HCT116 (cell line): Measurements from ENCODE around the gene RRAGB. TPM values are rescaled to one million over a fixed set of nuclear protein-coding genes. Genes with fewer than 3 reads are reported as not detected.
"Not testable (repeated sequence)": the region's sequence is repeated elsewhere in the genome, so short reads cannot be mapped to it uniquely, and the experiment has no call there.

Source experiments
- ATAC-seq: fragments of 200-7000 bp; cut with Tn5 transposase; 2 replicates; pipeline ENCODE4 v1.9.1; 2020; ENCODE audit warnings: mild to moderate bottlenecking, moderate library complexity
- BruUV-seq: library from RNA; stranded (reverse); fragments of 400-500 nt; replicated peaks from 2 replicates; lab custom pipeline; 2021; lab: Mats Ljungman, UMichigan
- CTCF ChIA-PET: fragments of 300-600 bp; sonication (Branson Sonifier 250); formaldehyde crosslinking; loops from one replicate; lab custom pipeline; 2021; ENCODE audit warnings: antibody characterized with exemption; lab: Charles Lee
- POLR2A ChIA-PET: fragments of 300-600, 350-600 bp; sonication (Branson Sonifier 250); formaldehyde crosslinking; loops from one replicate; lab custom pipeline; 2021; ENCODE audit warnings: antibody characterized with exemption; lab: Charles Lee
- RAD21 ChIA-PET, 2 experiments: fragments of 300-600 bp; sonication (Branson Sonifier 250); formaldehyde crosslinking; loops; one replicate each; lab custom pipeline; 2023; ENCODE audit warnings: low total read pairs in 2 of 2; ENCODE audit not compliant: uncharacterized antibody in 2 of 2, unreplicated experiment in 2 of 2, low non-redundant PET in 1 of 2; lab: Charles Lee
- DNase-seq: peaks from one replicate; pipeline ENCODE4 v3.0.0-alpha.2; 2010; ENCODE audit warnings: low read depth, low spot score
- H2AFZ ChIP-seq: fragments of 200-600 bp; shearing (Covaris generic), sonication (generic); 2 replicates; pipeline ENCODE4 v1.6.1; 2017; ENCODE audit warnings: low read depth, mixed run types, mixed read lengths, antibody characterized with exemption, low read length; ENCODE audit not compliant: poor library complexity, severe bottlenecking
- H3K27ac ChIP-seq: 2 replicates; pipeline ENCODE4 v1.5.1; 2012; ENCODE audit warnings: low read depth, low read length
- H3K27me3 ChIP-seq: fragments of 200-600 bp; sonication (generic); 2 replicates; pipeline ENCODE4 v1.6.1; 2016; ENCODE audit warnings: mixed run types, low read length, mixed read lengths; ENCODE audit not compliant: insufficient read depth
- H3K36me3 ChIP-seq, 2 experiments: fragments of 200-500 bp in 1 of 2; fragments of 200-600 bp in 1 of 2; sonication (Bioruptor generic) in 1 of 2; sonication (generic) in 1 of 2; 2 replicates each; pipeline versions ENCODE4 v1.5.1 to v1.6.1; 2014 to 2016; ENCODE audit warnings: low read length in 2 of 2, inconsistent platforms in 1 of 2, mixed read lengths in 1 of 2, mixed run types in 1 of 2; ENCODE audit not compliant: insufficient read depth in 2 of 2, control insufficient read depth in 1 of 2
- H3K4me1 ChIP-seq, 2 experiments: fragments of 200-600 bp in 1 of 2; sonication (generic) in 1 of 2; 2 replicates each; pipeline versions ENCODE4 v1.5.1 to v1.6.1; 2012 to 2017; ENCODE audit warnings: low read length in 2 of 2, inconsistent platforms in 1 of 2, mild to moderate bottlenecking in 1 of 2, mixed read lengths in 1 of 2, mixed run types in 1 of 2, moderate library complexity in 1 of 2; ENCODE audit not compliant: insufficient read depth in 2 of 2, control insufficient read depth in 1 of 2
- H3K4me2 ChIP-seq: fragments of 200-600 bp; sonication (generic); 2 replicates; pipeline ENCODE4 v1.6.1; 2017; ENCODE audit warnings: mixed run types, low read length, mixed read lengths
- H3K4me3 ChIP-seq, 2 experiments: fragments of 200-600 bp in 1 of 2; sonication (generic) in 1 of 2; replicated peaks in 1 of 2; 2 replicates each; pipeline ENCODE4 v1.5.1; 2011 to 2016; ENCODE audit warnings: low read length in 2 of 2, control low read depth in 1 of 2, low read depth in 1 of 2, mild to moderate bottlenecking in 1 of 2, mixed read lengths in 1 of 2, mixed run types in 1 of 2
- H3K79me2 ChIP-seq: fragments of 200-600 bp; sonication (generic); 2 replicates; pipeline ENCODE4 v1.6.1; 2017; ENCODE audit warnings: mild to moderate bottlenecking, mixed run types, low read length, moderate library complexity, mixed read lengths; ENCODE audit not compliant: insufficient read depth
- H3K9ac ChIP-seq: fragments of 200-600 bp; sonication (generic); 2 replicates; pipeline ENCODE4 v1.6.1; 2016; ENCODE audit warnings: low read length, mixed read lengths
- H3K9me2 ChIP-seq: fragments of 200-600 bp; sonication (generic), shearing (Covaris generic); 2 replicates; pipeline ENCODE4 v1.6.1; 2017; ENCODE audit warnings: mixed run types, mild to moderate bottlenecking, moderate library complexity; ENCODE audit not compliant: insufficient read depth
- H3K9me3 ChIP-seq, 2 experiments: fragments of 200-500 bp in 1 of 2; fragments of 200-600 bp in 1 of 2; sonication (Bioruptor generic) in 1 of 2; sonication (generic) in 1 of 2; 2 replicates each; pipeline ENCODE4 v1.6.1; 2014 to 2017; ENCODE audit warnings: low read length in 2 of 2, mixed read lengths in 2 of 2, inconsistent platforms in 1 of 2, low read depth in 1 of 2, mild to moderate bottlenecking in 1 of 2, mixed run types in 1 of 2, moderate library complexity in 1 of 2; ENCODE audit not compliant: control insufficient read depth in 1 of 2, insufficient read depth in 1 of 2
- H4K20me1 ChIP-seq: fragments of 200-600 bp; sonication (generic), shearing (Covaris generic); 2 replicates; pipeline ENCODE4 v1.6.1; 2017; ENCODE audit warnings: mixed run types, mild to moderate bottlenecking, moderate library complexity; ENCODE audit not compliant: insufficient read depth
- EZH2phosphoT487 ChIP-seq: fragments of 200-600 bp; IDR thresholded peaks from 2 replicates; pipeline ENCODE4 v1.6.1; 2018; ENCODE audit warnings: antibody characterized with exemption, borderline replicate concordance
- RAD21 ChIP-seq: IDR thresholded peaks from 2 replicates; pipeline ENCODE4 v1.6.1; 2012; ENCODE audit warnings: low read depth, mild to moderate bottlenecking
- SIN3A ChIP-seq: IDR thresholded peaks from 2 replicates; pipeline ENCODE4 v1.6.1; 2012; ENCODE audit warnings: low read depth
- SRF ChIP-seq: IDR thresholded peaks from 2 replicates; pipeline ENCODE4 v1.6.1; 2012; ENCODE audit warnings: low read depth
- YY1 ChIP-seq: IDR thresholded peaks from 2 replicates; pipeline ENCODE4 v1.6.1; 2011; ENCODE audit warnings: low read length, low read depth, moderate library complexity, mild to moderate bottlenecking; ENCODE audit not compliant: insufficient replicate concordance; ENCODE audit errors: extremely low read depth
- intact Hi-C: fragments of 100-400 bp; cut with micrococcal nuclease; formaldehyde crosslinking; loops from 2 replicates; pipeline ENCODE4 v1.10.0; 2022
- total RNA-seq: library from RNA; stranded (reverse); gene quantifications from one replicate; pipeline ENCODE4 v1.2.1, GENCODE V29; 2021; ENCODE audit not compliant: unreplicated experiment
- TF ChIP-seq, protein P1 (sequence below): IDR thresholded peaks from 2 replicates; pipeline ENCODE4 v1.6.1; 2012; ENCODE audit warnings: low read depth
- TF ChIP-seq, protein P2 (sequence below): IDR thresholded peaks from 2 replicates; pipeline ENCODE4 v1.6.1; 2012

The RRAGB gene
- total RNA-seq, 1 experiment from 2014 or later = 9.2 TPM

DNA sequence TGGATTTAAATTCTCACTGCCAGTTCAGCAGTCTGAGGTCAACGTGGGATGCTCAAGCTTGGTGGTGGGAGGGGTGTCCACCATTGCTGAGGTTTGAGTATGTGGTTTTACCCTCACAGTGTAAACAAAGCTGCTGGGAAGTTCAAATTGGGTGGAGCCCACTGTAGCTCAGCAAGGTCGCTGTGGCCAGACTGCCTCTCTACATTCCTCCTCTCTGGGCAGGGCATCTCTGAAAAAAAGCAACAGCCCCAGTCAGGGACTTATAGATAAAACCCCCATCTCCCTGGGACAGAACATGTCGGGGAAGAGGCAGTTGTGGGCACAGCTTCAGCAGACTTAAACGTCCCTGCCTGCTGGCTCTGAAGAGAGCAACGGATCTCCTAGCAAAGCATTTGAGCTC is 14.9 kb upstream of the RRAGB start:
- H2AFZ ChIP-seq = no peak overlapping the region
- no peak overlapping the region for H3K4me2 ChIP-seq
- H3K9me3 ChIP-seq = no peaks in the 10 kb centered on the region
- BruUV-seq = no TSS peak
- CTCF ChIA-PET = no interaction called here
- no peak overlapping the region for H3K27ac ChIP-seq
- no peaks in the 10 kb centered on the region for H3K27me3 ChIP-seq
- H3K9ac ChIP-seq = no peak overlapping the region
- no peak overlapping the region for H3K4me3 ChIP-seq
- TF ChIP-seq, protein P1, sequence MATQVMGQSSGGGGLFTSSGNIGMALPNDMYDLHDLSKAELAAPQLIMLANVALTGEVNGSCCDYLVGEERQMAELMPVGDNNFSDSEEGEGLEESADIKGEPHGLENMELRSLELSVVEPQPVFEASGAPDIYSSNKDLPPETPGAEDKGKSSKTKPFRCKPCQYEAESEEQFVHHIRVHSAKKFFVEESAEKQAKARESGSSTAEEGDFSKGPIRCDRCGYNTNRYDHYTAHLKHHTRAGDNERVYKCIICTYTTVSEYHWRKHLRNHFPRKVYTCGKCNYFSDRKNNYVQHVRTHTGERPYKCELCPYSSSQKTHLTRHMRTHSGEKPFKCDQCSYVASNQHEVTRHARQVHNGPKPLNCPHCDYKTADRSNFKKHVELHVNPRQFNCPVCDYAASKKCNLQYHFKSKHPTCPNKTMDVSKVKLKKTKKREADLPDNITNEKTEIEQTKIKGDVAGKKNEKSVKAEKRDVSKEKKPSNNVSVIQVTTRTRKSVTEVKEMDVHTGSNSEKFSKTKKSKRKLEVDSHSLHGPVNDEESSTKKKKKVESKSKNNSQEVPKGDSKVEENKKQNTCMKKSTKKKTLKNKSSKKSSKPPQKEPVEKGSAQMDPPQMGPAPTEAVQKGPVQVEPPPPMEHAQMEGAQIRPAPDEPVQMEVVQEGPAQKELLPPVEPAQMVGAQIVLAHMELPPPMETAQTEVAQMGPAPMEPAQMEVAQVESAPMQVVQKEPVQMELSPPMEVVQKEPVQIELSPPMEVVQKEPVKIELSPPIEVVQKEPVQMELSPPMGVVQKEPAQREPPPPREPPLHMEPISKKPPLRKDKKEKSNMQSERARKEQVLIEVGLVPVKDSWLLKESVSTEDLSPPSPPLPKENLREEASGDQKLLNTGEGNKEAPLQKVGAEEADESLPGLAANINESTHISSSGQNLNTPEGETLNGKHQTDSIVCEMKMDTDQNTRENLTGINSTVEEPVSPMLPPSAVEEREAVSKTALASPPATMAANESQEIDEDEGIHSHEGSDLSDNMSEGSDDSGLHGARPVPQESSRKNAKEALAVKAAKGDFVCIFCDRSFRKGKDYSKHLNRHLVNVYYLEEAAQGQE = no peak
- TF ChIP-seq, protein P2, sequence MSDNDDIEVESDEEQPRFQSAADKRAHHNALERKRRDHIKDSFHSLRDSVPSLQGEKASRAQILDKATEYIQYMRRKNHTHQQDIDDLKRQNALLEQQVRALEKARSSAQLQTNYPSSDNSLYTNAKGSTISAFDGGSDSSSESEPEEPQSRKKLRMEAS = no peak
- TF ChIP-seq SIN3A (no peak), EZH2phosphoT487 (no peak), YY1 (no peak), RAD21 (no peak), SRF (no peak)
- DNase-seq = no peak
- no peak for ATAC-seq
- H4K20me1 ChIP-seq = no peaks in the 10 kb centered on the region
- RAD21 ChIA-PET = no interaction called here
- no peaks in the 10 kb centered on the region for H3K4me1 ChIP-seq
- no peaks in the 10 kb centered on the region for H3K36me3 ChIP-seq
- no peaks in the 10 kb centered on the region for H3K79me2 ChIP-seq
- no peaks in the 10 kb centered on the region for H3K9me2 ChIP-seq
- intact Hi-C loops = no loop called here
- POLR2A ChIA-PET = no interaction called here

DNA sequence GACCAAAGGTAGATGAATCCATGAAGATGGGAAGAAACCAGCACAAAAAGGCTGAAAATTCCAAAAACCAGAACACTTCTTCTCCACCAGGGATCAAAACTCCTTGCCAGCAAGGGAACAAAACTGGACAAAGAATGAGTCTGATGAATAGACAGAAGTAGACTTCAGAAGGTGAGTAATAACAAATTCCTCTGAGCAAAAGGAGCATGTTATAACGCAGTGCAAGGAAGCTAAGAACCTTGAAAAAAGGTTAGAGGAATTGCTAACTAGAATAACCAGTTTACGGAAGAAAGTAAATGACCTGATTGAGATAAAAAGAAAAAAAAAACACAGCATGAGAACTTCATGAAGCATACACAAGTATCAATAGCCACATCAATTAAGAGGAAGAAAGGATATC is 14.1 kb upstream of the RRAGB start:
- RAD21 ChIA-PET = not testable (repeated sequence)

DNA sequence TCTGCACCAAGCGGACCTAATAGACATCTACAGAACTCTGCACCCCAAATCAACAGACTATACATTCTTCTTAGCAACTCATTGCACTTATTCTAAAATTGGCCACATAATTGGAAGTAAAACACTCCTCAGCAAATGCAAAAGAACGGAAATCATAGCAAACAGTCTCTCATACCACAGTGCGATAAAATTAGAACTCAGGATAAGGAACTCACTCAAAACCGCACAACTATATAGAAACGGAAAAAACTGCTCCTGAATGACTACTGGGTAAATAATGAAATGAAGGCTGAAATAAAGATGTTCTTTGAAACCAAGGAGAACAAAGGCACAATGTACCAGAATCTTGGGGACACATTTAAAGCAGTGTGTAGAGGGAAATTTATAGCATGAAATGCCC is 12.5 kb upstream of the RRAGB start:
- H3K27me3 ChIP-seq, H3K79me2 ChIP-seq, H3K9me3 ChIP-seq, H3K4me3 ChIP-seq, H3K36me3 ChIP-seq, H3K4me1 ChIP-seq, intact Hi-C loops, H3K27ac ChIP-seq, CTCF ChIA-PET, H3K9me2 ChIP-seq, H3K4me2 ChIP-seq, ATAC-seq, POLR2A ChIA-PET, H2AFZ ChIP-seq, BruUV-seq, H4K20me1 ChIP-seq, H3K9ac ChIP-seq, DNase-seq, RAD21 ChIA-PET: not testable (repeated sequence)

More for the DNA sequence above, 14.1 kb upstream of the RRAGB start:
- H3K9me3 ChIP-seq, H3K27me3 ChIP-seq, POLR2A ChIA-PET, BruUV-seq, H3K9me2 ChIP-seq, H4K20me1 ChIP-seq, H3K4me2 ChIP-seq, H2AFZ ChIP-seq, intact Hi-C loops, ATAC-seq, H3K27ac ChIP-seq, H3K79me2 ChIP-seq, H3K4me1 ChIP-seq, H3K4me3 ChIP-seq, DNase-seq, CTCF ChIA-PET, H3K9ac ChIP-seq, H3K36me3 ChIP-seq: not testable (repeated sequence)
